Measurements from ENCODE around the gene ARHGEF37.

- no peak for TF ChIP-seq CTCF (IDR thresholded peaks at IDR 0.05)
- no peak for TF ChIP-seq POLR2A (IDR thresholded peaks at IDR 0.05)
Measured at GRCh38 chr5:149583394-149583793, 2.1 kb downstream of the ARHGEF37 start.
